NT2/D1 (cell line): ENCODE results near the gene NEO1.

ENCODE experiments used
- SUZ12 ChIP-seq: IDR thresholded peaks from 2 replicates; pipeline ENCODE4 v1.6.1; 2011; ENCODE audit not compliant: insufficient read length, insufficient read depth; ENCODE audit errors: extremely low read depth
- YY1 ChIP-seq: IDR thresholded peaks from 2 replicates; pipeline ENCODE4 v1.6.1; 2011; ENCODE audit not compliant: insufficient read length, insufficient read depth
- ZNF274 ChIP-seq: IDR thresholded peaks from 2 replicates; pipeline ENCODE4 v1.6.1; 2011; ENCODE audit warnings: mild to moderate bottlenecking, low read depth, low read length

DNA sequence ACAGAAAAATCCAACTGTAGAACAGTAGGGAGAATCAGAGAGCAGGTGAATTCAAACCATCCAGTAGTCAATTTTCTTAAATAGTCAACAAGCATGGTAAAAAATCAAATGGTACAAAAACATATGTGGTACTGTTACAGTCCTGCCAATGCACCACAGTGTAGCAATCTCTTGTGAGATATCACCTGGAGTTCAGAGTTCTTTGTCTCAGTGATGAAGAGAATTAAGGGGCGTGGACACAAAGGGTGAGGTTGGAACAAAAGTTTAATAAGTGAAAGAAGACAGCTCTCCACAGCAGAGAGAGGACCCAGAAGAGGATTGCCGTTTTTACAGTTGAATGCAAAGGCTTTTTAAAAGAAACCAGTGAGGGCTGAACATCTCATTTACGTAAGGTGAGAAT is 113.2 kb downstream of the NEO1 start:
- no peak for TF ChIP-seq ZNF274
- TF ChIP-seq SUZ12 = no peak
- TF ChIP-seq YY1 = no peak
